GF-D8 (cell line): ENCODE data around the gene STX2.
"Not testable (repeated sequence)": the region's sequence is repeated elsewhere in the genome, so short reads cannot be mapped to it uniquely, and the experiment has no call there.

Source experiments
- DNase-seq: peaks from one replicate; lab custom pipeline; 2025; lab: John Stamatoyannopoulos, UW

STX2 gene

DNA sequence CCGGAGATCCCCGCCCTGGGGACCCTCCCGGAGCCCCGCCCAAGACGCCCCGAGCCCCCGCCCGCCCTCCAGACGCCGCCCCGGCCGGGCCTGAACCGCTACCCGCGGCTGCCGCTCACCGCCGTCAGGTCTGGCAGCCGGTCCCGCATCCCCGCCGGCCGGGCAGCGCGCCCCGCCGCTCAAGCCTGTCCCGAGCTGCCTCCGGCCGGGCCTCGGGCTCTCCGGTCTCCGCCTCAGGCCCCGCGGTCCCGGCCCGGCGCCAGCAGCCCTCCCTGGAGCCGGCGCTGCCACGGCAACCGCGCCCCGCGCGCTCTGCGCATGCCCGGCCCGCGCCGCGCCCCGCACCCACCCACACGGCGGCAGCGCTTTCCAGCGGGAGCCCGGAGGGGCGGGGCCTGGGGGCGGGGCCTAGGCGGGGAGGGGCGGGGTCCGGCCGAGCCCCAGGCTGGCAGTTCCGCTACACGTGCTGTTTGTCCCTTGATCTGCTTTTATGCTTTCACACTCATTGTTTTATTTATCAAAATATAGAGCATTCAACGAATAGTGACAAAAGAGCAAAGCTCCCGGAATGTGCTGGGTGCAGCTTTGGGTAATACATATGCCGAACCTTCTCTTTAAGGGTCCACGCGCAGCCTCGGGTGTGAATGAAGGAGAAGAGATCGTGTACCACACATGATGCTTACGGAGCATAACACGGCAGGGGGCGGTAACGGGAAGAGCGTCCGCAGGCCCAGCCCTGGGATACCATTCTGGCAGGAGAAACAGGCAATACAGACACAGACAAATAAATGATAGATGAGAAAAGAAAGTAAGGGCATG, at the start of gene STX2:
Gene STX2, minus strand, starts transcription at position 300 of the 819 bp plus-strand sequence. Its CDS starts 151 bp downstream, at position 149.
- DNase-seq = peak; percentile 78

GRCh38 chr12:130887190-130887589, 48.1 kb upstream of the STX2 start:
- not testable (repeated sequence) for DNase-seq

DNA sequence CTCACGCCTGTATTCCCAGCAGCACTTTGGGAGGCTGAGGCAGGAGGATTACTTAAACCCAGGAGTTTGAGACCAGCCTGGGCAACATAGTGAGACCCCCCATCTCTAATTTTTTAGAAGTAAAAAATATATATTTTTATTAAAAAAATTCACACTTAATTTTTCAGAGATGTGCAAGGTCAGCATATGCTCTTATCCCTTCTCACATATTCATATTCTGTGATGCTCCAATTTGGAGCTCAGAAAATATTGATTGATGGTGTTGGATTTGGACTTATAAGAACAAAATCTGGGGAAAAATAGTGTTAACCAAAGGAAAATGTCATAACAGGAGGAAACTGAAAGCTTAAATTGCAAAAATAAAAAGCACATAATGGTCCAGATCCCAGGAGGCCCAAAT, 42.5 kb upstream of the STX2 start:
- DNase-seq = no peak

DNA sequence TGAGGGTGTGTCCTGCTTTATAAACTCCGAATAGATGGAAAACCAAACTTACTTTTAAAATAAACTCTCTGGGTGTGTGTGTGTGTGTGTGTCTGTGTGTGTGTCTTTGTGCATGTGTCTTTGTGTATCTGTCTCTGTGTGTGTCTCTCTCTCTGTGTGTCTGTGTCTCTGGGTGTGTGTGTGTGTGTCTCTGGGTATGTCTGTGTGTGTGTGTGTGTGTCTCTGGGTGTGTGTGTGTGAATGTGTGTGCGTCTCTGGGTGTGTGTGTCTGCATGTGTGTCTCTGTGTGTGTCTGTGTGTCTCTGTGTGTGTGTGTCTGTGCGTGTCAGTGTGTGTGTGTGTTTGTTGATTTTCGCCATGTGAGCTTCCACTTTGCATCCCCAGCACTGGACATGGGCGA, 42.0 kb upstream of the STX2 start:
- DNase-seq = no peak

GRCh38 chr12:130880411-130880885, 41.4 kb upstream of the STX2 start:
- no peak for DNase-seq

GRCh38 chr12:130879781-130880389, 40.8 kb upstream of the STX2 start:
- DNase-seq = no peak

DNA sequence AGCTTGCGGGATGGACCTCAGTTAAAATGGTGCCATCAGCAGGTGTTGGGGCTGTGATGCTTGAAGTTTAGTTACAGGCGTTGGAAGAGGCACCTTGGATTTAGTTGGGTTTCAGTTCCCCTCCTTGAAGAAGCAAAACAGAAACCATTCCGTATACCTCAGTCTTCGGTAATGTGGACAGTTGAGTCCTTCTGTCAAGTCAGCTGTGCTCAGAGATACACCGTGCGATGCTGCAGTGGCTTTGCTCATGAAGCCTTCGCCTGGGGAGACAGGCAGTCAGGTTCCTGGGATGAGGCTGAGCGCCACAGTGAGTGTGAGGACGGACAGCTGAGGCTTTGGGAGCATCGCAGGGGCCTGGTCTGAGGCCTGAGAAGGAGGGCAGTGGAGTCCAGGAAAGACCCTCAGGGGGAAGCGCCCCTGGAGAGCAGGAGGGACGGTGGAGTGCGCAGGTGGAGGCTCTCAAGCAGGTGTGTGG, 40.2 kb upstream of the STX2 start:
- DNase-seq = no peak

DNA sequence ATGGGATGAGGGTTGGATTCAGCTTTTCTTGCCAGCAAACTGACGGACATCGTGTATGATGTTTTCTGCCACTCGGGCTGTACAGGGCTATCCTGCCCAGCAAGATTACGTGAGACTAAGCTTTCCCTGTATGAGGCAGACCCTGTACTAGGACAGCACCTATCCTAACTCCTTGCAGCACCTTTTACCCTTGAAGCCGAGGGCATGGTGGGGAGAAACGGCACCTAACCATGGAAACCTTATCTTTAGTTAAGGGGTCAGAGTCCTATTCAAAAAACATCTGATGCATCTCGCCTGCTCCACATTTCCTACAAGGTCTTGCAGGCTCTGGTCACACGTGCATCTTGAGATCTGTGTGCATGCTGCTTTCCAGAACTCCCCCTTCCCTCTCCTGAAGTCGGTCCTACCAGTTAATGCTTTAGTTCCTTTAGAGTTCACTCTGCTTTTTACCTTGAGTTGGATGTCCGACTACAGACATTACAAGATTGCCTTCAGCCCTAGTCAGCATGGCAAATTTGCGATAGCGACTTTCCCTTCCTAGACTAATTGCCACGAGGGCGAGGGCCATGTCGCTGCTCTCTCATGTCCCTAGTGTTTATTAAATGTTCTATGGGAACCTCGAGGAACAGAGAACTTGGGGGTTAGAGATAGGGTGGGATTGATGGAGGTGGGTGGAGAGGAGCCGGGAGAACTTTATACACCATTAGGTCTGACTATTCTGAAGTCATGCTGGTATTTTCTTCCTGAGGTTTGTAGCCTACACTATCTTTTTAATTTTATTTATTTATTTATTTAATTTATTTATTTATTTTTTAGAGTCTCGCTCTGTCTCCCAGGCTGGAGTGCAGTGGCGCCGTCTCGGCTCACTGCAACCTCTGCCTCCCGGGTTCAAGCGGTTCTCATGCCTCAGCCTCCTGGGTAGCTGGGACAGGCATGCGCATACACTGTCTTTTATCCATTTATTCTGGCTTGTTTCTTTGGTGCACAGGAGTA, 39.4 kb upstream of the STX2 start:
- DNase-seq = no peak

GRCh38 chr12:130877333-130877732, 38.3 kb upstream of the STX2 start:
- no peak for DNase-seq

DNA sequence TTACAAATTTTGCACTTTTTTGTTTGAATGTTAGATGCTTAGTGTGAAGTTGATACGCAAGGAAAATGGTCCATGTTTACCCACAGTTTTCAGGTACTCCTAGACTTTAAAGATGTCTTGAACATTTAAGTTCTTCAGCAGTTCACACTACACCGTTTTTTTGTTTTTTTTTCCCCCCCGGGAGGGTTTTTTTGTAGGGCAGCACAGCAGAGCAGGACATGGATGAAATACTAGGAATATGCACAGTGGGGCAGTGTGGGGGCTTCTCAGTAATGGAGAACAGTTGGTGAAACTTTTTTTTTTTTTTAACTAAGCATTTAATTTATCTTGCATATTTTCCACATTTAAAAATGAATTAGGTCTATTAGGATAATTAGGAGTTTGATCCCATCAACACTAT, 37.7 kb upstream of the STX2 start:
- no peak for DNase-seq

DNA sequence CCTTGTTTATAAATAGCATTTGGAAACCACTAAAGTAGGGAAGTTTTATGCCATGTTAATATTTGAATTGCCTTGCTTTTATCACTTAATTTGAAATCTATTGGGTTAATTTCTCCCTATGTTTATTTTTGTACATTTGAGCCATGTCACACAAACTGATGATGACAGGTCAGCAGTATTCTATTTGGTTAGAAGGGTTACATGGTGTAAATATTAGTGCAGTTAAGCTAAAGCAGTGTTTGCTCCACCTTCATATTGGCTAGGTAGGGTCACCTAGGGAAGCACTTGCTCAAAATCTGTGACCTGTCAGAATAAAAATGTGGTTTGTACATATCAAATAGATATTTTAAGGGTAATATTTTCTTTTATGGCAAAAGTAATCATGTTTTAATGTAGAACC, 37.2 kb upstream of the STX2 start:
- DNase-seq = no peak

GRCh38 chr12:130875708-130876107, 36.7 kb upstream of the STX2 start:
- DNase-seq = not testable (repeated sequence)

- DNase-seq = no peak
These were observed 36.1 kb upstream of the STX2 start for GRCh38 chr12:130875193-130875592.

DNA sequence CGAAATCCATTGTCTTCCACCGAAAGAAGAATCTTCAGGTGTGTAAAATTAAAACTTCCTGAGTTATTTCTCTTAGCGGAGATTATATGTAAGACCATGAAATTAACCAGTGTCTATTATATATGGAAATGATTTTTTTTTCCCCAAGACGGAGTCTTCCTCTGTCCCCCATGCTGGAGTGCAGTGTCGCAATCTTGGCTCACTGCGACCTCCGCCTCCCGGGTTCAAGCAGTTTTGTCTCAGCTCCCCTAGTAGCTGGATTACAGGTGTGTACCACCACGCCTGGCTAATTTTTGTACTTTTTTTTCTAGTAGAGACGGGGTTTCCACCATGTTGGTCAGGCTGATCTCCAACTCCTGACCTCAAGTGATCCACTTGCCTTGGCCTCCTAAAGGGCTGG, 35.6 kb upstream of the STX2 start:
- no peak for DNase-seq

GRCh38 chr12:130873825-130874224, 34.8 kb upstream of the STX2 start:
- DNase-seq = no peak

DNA sequence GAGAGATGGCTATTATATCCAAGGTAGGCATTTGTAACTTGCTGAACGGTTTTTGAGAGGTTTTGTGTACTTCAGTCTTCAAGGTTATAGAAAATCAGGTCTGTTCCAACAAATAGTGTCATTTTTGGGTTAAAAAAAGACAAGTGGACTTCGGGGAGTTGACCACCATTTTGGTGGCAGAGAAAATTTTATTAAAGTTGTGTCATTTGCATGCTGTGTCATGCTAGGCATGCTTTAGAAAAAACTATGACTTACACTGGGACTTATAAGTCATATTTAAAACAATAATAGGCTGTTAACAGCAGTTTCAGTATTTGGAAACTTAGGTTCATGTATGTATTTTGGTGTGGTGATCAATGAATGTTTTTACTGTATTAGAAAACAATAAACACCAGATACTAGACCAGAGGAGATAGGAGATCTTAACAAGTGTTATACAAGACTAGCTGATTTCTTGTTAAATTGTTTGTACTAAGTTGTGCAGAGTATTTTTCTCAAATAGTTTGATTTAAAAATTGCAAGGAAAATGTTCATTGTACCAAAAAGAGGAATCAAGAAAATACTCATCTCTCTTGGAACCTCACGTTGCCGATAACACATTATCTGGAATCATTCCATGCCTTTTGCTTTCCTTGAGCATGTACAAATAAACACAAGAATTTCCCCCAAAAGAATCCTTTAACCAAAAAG, 34.2 kb upstream of the STX2 start:
- DNase-seq = no peak

DNA sequence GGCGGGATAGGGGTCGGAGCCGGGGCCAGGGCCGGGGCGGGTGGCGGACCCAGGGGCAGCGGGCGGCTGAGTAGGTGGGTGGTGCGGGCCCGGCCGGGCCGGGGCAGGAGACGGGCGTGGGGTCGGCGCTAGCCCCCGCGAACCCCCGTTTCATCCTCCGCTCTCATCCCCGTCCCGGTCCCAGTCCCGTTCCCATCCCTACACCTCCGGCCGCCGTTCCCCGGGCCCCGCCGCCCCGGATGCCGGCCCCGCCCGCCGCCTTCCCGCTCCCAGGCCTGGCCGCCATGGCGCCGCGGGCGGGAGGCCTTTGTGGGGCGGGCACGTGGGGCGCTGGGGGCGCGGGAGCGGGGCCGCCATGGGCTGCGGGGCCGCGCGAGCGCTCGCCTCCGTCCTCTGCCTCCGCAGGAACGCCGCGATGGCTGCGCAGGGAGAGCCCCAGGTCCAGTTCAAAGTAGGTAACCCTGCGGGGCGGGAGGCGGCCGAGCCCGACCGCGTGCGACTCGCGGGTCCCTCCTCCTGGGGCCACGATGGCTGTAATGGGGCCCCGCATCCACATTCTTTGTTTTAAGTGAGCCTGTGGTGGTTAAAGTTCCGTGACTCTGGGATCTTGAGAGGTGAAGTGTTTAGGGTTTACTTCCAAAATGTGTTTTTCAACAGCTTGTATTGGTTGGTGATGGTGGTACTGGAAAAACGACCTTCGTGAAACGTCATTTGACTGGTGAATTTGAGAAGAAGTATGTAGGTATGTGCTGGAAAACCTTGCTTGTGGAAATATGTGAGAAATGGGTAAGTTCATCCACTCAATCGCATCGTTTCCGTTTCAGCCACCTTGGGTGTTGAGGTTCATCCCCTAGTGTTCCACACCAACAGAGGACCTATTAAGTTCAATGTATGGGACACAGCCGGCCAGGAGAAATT, 33.4 kb upstream of the STX2 start:
- no peak for DNase-seq

GRCh38 chr12:130871286-130872178, 32.5 kb upstream of the STX2 start, which contains the start of gene RAN:
RAN (plus strand) TSS chr12:130872066; CDS start chr12:130872594, 528 bp downstream.
- peak; percentile 75 for DNase-seq
